NCI-H774 (cell line): ENCODE data around the gene MRPS18B.
A peak's percentile ranks its signal among the peaks of the same experiment; 100 is the strongest.

Experiments used
- DNase-seq: peaks from one replicate; lab custom pipeline; 2025; lab: John Stamatoyannopoulos, UW

MRPS18B gene

GRCh38 chr6:30603961-30604360 lies 13.7 kb upstream of the MRPS18B start:
- DNase-seq = no peak

DNA sequence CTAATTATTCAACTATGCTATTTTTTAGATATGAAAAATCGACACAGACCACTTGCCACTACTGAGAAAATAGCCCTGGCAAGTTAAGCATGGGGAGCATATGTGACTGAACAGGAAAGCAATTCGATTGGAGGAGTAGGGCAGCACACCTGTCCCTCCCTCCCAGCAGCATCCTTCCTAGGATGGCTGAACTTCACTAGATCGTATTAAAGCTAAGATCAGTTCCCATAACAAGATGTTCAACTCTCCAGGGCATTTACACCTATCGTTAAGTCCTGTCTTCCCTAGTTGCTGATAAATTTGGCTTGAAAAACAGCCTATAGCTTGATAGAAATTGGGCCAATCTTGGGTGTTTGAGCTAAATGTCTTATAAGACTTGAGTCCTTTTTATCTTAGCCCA lies 7.6 kb upstream of the MRPS18B start:
- DNase-seq = no peak

- DNase-seq = no peak
Observed at GRCh38 chr6:30611150-30611855, 6.3 kb upstream of the MRPS18B start.

- no peak for DNase-seq
Observed at GRCh38 chr6:30611856-30612194, 5.8 kb upstream of the MRPS18B start.

DNA sequence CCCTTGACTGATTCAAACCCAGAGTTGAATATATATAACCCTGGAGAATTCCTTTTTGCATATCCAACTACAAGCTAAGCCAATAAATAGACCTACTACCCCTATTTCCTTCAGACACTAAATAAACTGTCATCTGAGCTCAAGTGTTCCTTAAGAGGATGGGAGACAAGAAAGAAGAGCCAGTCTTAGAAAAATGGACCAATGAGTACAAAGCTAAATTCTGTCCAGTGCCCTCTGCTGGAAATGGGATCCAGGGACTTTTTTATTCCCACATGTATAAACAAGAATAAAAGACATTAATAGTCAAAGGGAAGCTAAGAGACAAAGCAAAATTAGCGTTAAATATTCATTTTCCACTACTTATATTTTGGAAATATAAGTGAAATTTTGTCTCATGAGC lies 5.4 kb upstream of the MRPS18B start:
- DNase-seq = no peak

- no peak for DNase-seq
Observed at GRCh38 chr6:30612687-30613248, 4.9 kb upstream of the MRPS18B start.

DNA sequence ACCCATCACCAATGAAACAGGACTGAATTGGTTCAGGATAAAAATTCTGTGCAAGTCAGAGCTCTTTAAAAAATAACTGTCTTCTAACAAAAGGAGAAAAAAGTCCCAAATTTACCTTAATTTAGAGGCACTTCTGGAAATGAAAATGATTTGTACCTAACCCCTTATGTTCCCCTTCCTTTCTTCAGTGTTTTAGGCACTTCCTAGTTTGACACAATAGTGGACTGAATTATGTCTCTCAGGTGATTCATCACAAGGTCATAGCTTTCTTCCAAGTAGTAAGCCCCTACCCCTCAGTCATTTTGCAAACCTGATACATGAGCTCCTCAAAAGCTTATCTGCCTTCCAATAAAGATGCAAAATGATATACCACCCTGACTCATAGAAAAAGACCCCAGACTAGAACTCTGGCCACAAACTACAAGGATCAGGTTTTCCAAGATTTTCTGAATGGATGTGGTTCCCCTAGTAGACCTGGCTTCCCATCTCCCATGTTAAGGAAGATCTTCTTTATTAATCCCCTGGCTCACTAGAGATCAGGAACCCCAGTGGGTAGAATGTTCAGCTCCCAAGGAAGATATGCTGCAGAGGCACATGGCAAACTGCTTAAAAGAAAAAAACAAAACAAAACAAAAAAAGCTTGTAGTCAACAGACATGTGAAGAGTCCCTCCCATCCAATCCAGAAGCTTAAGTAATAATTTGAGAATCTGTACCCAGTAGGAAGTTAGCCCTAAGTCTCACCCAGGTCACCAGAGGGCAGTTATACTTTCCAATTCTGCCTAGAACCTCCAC lies 4.2 kb upstream of the MRPS18B start:
- DNase-seq = no peak

GRCh38 chr6:30614044-30614842 lies 3.4 kb upstream of the MRPS18B start:
- no peak for DNase-seq

GRCh38 chr6:30614843-30615218 lies 2.8 kb upstream of the MRPS18B start:
- DNase-seq = peak; percentile 93

DNA sequence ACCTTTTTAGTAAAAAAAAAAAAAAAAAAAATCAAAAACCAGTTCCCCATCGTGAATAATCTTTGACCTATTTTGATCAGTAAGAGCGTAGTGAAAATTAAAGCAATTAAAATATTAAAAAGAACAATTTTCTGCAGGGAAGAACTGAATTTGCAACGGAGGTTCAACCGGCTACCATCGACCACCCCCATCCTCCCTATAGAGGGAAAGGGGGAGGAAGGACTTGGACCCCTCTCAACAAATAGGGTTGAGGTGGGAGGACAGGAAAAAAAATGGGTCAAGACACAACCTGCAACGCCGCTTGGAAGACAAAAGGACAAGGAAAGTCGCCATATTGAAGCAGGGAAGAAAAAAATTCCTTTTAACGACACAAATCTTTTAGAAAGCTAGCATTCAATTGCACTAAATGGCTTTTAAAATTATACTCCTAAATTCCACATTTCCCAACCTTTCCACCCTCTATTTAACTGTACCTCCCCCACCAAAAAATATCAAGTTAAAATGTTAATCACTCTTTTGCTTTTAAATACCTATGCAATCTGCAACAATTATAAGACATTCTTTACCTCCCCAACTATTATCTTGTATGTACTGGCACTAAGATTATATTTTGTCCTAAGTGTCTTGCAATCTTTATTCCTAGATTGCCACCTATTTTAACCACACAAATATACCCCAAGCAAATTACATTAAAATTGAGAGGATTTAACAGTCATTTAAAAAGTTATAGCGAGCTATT lies 2.3 kb upstream of the MRPS18B start:
- DNase-seq = peak; percentile 41

DNA sequence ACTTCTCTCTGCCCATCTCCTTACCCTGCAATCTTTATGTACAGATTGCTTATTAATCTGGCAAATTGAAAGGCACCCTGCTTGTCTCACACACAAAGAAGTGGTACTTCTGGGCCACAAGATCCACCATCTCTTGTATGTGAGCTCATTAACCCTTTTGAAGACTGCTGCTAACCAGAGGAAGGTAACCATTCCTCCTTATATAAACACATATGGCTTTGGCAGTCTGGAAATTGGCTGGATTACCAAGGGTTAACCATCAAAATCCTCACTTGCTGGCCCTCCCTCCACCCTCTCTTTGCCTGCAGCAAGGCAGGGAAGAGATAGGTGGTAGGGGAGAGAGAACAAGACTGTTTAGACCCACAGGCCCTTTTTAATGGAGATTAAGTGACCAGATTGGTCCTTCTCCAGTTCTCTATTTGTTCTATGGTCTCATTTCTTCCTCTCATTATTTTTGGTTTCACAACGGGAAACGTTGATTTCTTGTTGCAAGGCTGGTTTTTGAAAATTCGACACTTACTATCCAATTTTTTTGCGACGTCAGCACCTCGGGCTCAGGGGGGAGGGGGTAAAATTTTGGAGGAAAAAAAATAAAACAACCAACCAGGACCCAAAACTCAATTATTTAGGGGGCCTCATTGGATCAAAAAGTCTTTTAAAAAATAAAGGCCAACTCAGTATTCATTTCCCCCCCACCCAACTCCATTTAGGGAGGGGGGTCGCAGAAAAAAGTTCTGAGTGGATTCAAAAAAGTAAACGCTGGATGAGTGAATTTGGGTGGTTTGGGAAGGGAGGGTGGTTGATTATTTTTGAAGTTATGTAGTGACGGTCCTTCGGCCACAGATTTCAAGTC lies 1.5 kb upstream of the MRPS18B start:
- DNase-seq = peak; percentile 37

- DNase-seq = peak; percentile 99
Observed at GRCh38 chr6:30616811-30617564, 652 bp upstream of the MRPS18B start, which contains the start of gene PPP1R10. PPP1R10 (minus strand) TSS chr6:30617243; CDS start chr6:30609944, 7,299 bp downstream.

GRCh38 chr6:30618270-30618797 lies 694 bp downstream of the MRPS18B start:
- no peak for DNase-seq

GRCh38 chr6:30619561-30619960 lies 1.9 kb downstream of the MRPS18B start:
- no peak for DNase-seq

GRCh38 chr6:30625511-30625910 lies 7.9 kb downstream of the MRPS18B start:
- DNase-seq = no peak

DNA sequence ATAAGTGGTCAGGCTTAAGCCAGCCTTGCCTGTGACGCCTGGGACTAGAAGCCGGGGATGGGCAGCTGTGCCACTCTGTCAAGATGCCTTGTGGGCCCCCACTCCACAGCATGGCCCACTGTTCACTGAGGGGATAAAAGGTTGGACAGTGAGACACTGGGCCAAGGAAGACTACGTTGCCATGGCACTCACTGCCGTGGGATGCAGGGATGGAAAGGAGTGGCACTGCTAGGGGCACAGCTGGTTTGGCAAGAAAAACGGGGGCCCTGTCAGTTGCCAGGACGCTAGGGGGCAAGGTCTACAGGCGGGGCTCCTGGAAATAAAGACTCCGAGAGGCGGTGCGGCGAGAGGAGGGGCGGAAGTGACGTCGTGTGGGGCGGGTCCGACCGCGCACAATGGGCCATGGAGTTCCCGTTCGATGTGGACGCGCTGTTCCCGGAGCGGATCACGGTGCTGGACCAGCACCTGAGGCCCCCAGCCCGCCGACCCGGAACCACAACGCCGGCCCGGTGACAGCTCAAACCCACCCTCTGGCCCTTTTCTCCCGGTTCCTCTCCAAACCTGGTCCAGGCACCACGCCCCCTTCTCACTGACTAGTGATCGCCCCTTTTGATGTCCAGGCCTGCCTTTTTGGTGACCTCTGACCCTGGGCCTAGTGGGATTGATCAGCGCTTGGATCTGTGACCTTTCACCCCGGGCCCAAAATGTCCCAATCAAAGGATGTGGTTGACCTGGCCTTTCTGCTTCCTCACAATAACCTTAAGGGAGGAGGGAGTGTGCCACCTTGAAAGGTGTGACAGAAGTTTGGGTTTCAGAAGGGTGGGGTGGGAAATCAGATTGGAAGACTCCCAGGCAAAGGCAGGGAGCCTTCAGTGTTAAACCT lies 9.1 kb downstream of the MRPS18B start, which contains the start of gene ATAT1:
Gene ATAT1, plus strand, starts transcription at position 391 of the 883 bp plus-strand sequence.
- DNase-seq = peak; percentile 58

DNA sequence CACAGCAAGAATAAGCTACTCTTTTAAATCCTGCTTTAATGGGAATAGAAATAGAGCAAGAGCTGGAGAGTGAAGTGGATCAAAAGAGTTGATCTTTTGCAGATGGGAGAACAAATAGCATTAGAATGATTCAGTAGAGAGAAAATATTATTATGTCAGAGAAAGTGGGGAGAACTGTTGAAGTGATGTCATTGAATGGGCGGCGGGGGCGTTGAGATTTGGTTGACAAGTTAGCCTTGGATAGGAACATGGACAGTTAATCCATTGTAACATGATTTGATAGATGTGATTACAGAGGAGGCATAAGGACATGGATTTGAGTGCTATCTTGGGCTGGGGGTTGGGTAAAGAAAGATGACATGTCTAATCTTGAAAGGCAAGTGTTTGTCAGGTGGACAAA lies 18.2 kb downstream of the MRPS18B start:
- no peak for DNase-seq

DNA sequence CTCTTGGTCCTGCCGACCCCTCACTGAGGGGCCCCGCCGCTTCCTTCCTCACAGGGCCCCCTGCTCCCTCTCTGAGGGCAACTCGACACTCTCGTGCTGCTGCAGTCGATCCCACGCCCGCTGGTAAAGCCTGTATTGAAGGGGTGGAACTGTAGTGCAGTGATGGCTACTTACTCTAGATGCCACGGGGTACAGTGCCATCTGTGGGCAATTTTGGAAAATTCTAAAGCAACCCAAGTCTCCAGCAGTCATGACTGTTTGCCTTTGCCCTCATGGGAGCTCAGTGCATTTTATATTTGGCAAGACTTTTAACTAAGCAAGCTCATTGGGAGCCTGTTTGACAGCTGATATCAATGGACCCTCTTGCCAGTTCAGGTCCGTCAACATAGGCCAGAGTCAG lies 22.8 kb downstream of the MRPS18B start:
- DNase-seq = no peak

- no peak for DNase-seq
Observed at GRCh38 chr6:30641048-30641447, 23.4 kb downstream of the MRPS18B start.
